HG02763 (cell line): Measurements from ENCODE around the gene POLG.

ENCODE experiments used
- ATAC-seq: cut with Tn5 transposase; IDR thresholded peaks from one replicate; pipeline ENCODE4 v1.9.1; 2021; ENCODE audit warnings: mild to moderate bottlenecking, moderate library complexity; ENCODE audit not compliant: unreplicated experiment

The POLG gene

DNA sequence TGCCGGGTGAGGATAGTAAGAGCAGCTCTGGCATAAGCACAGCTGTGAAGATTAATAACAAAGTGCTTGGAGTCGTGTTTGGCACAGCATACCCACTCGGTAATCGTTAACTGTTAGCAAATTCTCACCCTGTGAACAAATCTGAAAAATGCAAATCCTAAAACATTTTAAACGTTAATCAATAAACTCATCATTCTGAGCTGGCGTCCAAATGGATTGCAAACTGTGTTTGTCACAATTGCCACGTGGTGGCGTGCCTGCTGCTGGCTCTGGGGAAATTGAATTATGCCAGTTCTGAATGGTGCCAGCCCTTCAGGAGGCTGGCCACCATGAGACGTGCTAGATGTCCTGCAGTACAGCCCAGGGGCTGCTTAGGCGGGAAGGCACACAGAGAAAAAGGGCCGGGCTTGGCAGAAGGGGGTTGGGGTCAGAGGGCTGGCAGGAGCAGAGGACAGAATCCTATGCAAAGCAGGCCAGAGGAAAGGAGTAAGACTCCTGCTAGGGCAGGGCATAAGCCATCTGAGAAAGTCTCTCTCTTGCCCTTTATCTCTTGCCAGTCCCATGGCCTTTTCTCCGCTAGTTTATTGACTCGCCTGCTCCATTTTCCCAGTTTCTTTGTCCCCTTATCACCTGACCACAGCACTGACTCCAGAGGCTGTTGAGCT lies 22.1 kb upstream of the POLG start:
- no peak for ATAC-seq

GRCh38 chr15:89353991-89354390 lies 19.4 kb upstream of the POLG start:
- ATAC-seq, result no peak

GRCh38 chr15:89352476-89352875 lies 17.9 kb upstream of the POLG start:
- ATAC-seq, result no peak

GRCh38 chr15:89349206-89349558 lies 14.6 kb upstream of the POLG start:
- no peak for ATAC-seq

GRCh38 chr15:89346516-89347231 lies 12.1 kb upstream of the POLG start:
- ATAC-seq, result no peak

DNA sequence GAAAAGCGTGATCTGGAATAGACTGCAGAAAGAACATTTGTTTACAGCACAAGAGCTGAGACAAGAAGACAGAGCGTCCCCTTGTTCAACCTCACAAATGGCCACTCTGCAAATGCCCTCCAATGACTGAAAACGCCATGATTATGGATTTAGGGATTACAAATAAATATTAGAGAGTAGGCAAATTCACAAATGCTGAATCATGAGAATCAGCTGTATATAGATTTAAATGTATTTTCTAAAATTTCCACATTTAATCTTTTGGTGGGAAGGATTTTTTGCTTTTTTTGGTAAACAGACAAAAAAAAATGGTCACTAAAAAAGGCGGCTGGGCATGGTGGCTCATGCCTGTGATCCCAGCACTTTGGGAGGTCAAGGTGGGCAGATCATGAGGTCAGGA lies 10.6 kb upstream of the POLG start:
- ATAC-seq, result no peak

DNA sequence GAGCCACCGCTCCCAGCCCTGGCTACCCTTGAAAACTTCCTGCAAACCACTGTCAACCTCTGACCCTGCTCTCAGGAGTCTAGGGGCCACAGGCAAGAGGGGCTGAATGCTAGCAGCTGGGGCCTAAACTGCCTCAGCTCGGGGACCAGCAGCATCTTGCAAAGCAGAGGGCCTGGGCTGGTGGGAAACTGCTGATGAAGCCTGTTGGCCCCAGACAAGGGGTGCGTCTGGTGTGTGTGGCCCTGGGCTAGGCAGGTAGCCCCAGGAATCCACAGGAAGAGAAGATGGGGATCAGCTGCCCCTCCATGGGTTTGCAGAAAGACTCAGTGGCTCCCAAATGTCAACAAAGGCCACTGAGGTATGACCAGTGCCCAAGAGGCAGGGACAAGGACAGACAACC lies 8.2 kb upstream of the POLG start:
- ATAC-seq, result no peak

- ATAC-seq, result no peak
These were observed 6.8 kb upstream of the POLG start for GRCh38 chr15:89341316-89342005.

- no peak for ATAC-seq
These were observed 5.9 kb upstream of the POLG start for GRCh38 chr15:89340573-89340972.

GRCh38 chr15:89338036-89338435 lies 3.4 kb upstream of the POLG start:
- no peak for ATAC-seq

DNA sequence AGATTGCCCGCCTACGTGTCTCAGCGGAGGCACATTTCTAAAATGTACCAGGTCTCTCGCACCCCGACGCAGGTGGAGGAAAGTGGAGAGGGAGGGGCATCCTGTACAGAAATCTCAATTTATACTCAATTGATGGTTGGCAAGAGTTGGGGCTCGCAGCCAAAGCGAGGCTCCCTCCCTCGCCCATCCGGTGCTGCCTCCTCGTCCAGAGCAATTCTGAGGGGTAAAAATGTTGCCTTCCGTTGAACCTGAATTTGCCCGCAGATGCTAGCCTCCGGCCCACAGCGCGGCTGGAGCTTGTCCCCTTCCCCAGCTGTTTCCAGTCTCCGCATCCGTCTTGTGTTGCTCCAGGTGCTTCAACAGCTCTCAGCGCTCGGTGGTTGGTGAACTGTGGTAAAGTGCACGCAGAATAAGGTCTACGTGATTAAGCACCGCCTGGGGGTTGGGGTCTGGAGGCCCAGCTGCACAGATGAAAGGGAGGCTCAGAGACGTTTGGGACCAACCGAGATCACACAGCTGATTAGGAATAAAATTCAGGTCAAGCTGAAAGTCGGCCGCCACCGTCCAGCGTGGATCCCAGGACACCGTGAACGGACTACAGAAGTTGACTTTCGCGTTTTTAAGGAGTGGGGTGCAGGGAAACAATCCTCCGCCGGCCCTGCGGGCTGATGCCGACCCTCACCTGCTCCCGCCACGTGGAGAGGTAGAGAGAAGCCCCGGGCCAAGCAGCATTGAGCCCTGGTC lies 846 bp upstream of the POLG start:
- no peak for ATAC-seq

GRCh38 chr15:89333959-89334509 lies 590 bp downstream of the POLG start:
- no peak for ATAC-seq

- ATAC-seq, result no peak
These were observed 1.4 kb downstream of the POLG start for GRCh38 chr15:89333011-89333860.

DNA sequence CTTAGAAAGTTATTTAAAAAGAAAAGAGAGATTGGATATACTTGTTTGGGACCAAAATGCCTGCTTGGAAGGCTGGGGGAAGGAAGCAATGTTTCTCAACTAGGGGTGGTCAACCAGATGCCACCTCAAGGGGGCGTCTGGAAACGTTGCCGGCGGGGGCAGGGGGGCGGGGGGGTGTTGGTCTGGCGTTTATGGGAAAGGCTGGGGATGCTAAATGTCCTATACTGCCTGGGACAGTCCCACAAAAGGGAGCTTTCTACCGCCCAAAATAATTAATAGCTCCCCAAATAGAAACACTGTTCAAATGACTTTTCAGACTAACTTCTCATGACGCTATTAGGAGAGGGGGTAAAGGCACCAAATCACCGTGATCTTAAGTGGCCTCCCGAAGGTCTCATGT lies 2.2 kb downstream of the POLG start:
- ATAC-seq, result no peak

- ATAC-seq, result no peak
These were observed 3.6 kb downstream of the POLG start for GRCh38 chr15:89330881-89331595.

- ATAC-seq, result no peak
These were observed 4.5 kb downstream of the POLG start for GRCh38 chr15:89330119-89330518.

- ATAC-seq, result no peak
These were observed 5.1 kb downstream of the POLG start for GRCh38 chr15:89329329-89330084.

GRCh38 chr15:89328398-89329254 lies 6.0 kb downstream of the POLG start:
- ATAC-seq, result no peak
